Mucosa of descending colon (tissue), 3 donors: ENCODE data around the gene ELP4. TPM values are rescaled to one million over a fixed set of nuclear protein-coding genes. Genes with fewer than 3 reads are reported as not detected.

Source experiments
- ATAC-seq: fragments of 200-7000 bp; cut with Tn5 transposase; one replicate; pipeline ENCODE4 v1.9.1; 2020; ENCODE audit warnings: mild to moderate bottlenecking, moderate library complexity
- DNase-seq, 3 donors: peaks; one replicate each; pipeline ENCODE4 v3.0.0-alpha.2; 2020
- H3K36me3 ChIP-seq: fragments of 200-600 bp; one replicate; pipeline ENCODE4 v1.8.0; 2021; ENCODE audit warnings: low read depth, mild to moderate bottlenecking
- H3K4me1 ChIP-seq: fragments of 200-600 bp; one replicate; pipeline ENCODE4 v1.8.0; 2021; ENCODE audit warnings: low read depth, mild to moderate bottlenecking
- H3K4me3 ChIP-seq: fragments of 200-600 bp; one replicate; pipeline ENCODE4 v1.8.0; 2021; ENCODE audit warnings: mild to moderate bottlenecking
- H3K9me3 ChIP-seq: fragments of 200-600 bp; one replicate; pipeline ENCODE4 v1.8.0; 2021; ENCODE audit warnings: mild to moderate bottlenecking
- CTCF ChIP-seq: fragments of 200-600 bp; IDR thresholded peaks from one replicate; pipeline ENCODE4 v1.8.0; 2022; ENCODE audit warnings: antibody characterized with exemption, mild to moderate bottlenecking
- intact Hi-C, 2 donors: fragments of 100-400 bp; cut with DNase I in 1 of 2; cut with micrococcal nuclease in 1 of 2; formaldehyde crosslinking; loops; one replicate each; pipeline versions ENCODE4 v1.11.0 to v1.11.1; 2022; cut with DNase I, micrococcal nuclease
- total RNA-seq, 3 donors: library from RNA; stranded (reverse); fragmentation: NEBNext Ultra II Directional in 2 of 3; extraction: Animal tissue kit (Norgen Biotek cat#: 25700) in 2 of 3; gene quantifications; one replicate each; pipeline versions ENCODE4 v1.2.1 to v1.2.4, GENCODE V29; 2021 to 2023
- donor health status: DM: no; HTN: no; CAD: no; lungs with moderate emphysema.
- donor health status: DM: no; HTN: no; CAD: no.
- donor health status: DM: no; HTN: yes; CAD: no.

ELP4 gene
- total RNA-seq, 3 donors from 2014 or later, result 13.2 to 21.4 (median 18.7) TPM

GRCh38 chr11:31601635-31602282 is 92.2 kb downstream of the ELP4 start:
- Histone ChIP-seq H3K4me3 (no peak overlapping the region), H3K4me1 (no peaks in the 10 kb centered on the region), H3K9me3 (no peaks in the 10 kb centered on the region), H3K36me3 (no peaks in the 10 kb centered on the region)
- DNase-seq (no peak), ATAC-seq (no peak)
- TF ChIP-seq CTCF, result no peak
- intact Hi-C loops, result no loop called here

- DNase-seq (no peak), ATAC-seq (no peak)
- Histone ChIP-seq H3K9me3 (no peaks in the 10 kb centered on the region), H3K36me3 (no peaks in the 10 kb centered on the region), H3K4me1 (no peaks in the 10 kb centered on the region), H3K4me3 (no peak overlapping the region)
- no peak for TF ChIP-seq CTCF
- intact Hi-C loops, result no loop called here
Measured at GRCh38 chr11:31606893-31607292, 97.3 kb downstream of the ELP4 start.

DNA sequence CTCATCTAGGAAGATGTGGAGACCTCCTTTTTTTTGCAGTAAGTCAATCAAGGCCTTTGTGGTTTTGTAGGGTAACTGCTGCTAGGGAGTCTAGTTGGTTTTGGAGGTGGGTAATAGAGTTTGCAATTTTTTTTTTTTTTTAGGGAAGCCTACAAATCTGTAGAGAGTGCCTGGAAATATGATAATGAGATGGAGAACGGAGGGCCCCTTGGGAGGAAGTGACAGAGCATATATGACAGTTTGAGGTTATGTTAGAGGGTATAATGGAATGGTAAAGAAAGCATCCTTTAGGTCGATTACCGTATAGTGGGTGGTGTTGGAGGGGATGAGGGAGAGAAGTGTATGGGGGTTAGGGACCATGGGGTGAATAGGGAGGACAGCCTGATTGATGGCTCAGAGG is 98.3 kb downstream of the ELP4 start:
- no peak for TF ChIP-seq CTCF

DNA sequence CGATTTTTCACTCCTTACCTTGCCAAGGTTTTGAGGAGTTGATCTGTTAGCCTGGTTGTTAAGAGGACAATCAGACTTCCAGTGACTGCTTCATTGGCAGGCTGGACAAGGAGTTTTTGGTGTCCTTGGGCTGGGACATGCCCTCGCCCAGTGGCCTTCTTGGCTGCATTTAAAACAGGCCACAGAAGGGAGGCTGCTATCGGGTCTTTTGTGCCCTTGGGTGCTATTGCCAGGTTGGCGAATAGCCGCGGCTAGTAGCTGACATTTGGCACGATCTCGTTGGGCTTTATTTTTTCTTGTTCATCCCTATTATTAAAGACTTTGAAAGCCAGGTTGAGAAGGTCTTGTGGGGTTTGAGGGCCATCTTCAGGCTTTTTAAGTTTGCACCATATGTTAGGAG is 99.4 kb downstream of the ELP4 start:
- TF ChIP-seq CTCF, result no peak
- Histone ChIP-seq H3K36me3 (no peaks in the 10 kb centered on the region), H3K9me3 (no peaks in the 10 kb centered on the region), H3K4me1 (no peaks in the 10 kb centered on the region), H3K4me3 (no peak overlapping the region)
- intact Hi-C loops, result no loop called here
- DNase-seq (no peak), ATAC-seq (no peak)

More for the DNA sequence above, 98.3 kb downstream of the ELP4 start:
- intact Hi-C loops, result no loop called here
- ATAC-seq (no peak), DNase-seq (no peak)
- H3K4me3 ChIP-seq, result no peak overlapping the region
- no peaks in the 10 kb centered on the region for H3K9me3 ChIP-seq
- no peaks in the 10 kb centered on the region for H3K4me1 ChIP-seq
- no peaks in the 10 kb centered on the region for H3K36me3 ChIP-seq

DNA sequence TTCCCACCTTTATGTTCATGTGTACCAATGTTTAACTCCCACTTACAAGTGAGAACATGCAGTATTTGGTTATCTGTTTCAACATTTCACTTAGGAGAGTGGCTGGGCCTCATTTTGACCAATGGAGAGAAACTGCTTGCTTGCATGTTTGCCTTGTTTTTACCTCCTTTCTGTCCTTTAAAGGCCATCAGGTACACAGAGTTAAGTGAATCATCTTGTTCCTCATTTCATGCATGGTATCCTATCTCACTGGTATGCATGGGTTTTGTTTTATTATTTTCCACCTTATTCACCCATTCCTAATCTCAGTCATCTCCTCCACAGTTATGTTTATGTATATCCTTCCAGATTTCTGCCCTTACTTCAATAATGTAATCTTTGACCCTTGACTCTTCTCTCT is 101.0 kb downstream of the ELP4 start:
- no peak for TF ChIP-seq CTCF
- Histone ChIP-seq H3K36me3 (no peaks in the 10 kb centered on the region), H3K9me3 (no peaks in the 10 kb centered on the region), H3K4me3 (no peak overlapping the region), H3K4me1 (no peaks in the 10 kb centered on the region)
- no peak for ATAC-seq
- no peak for DNase-seq
- intact Hi-C loops, result no loop called here

DNA sequence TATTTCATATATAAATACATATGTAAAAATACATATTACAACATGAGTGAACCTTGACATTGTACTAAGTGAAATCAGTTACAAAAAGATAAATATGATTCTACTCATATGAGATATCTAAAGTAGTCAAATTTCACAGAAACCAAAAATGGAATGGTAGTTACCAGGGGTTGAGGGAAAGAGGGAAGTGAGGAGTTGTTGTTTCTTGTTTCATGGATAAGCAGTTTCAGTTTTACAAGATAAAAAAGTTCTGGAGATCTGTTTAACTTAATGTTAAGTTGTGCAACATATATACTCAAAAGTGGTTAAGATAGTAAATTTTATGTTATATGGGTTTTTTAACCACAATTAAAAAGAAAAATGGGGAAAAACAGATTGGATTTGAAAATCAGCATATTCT is 107.7 kb downstream of the ELP4 start:
- Histone ChIP-seq H3K36me3 (no peaks in the 10 kb centered on the region), H3K9me3 (no peaks in the 10 kb centered on the region), H3K4me3 (no peak overlapping the region), H3K4me1 (no peaks in the 10 kb centered on the region)
- no peak for TF ChIP-seq CTCF
- no peak for ATAC-seq
- intact Hi-C loops, result no loop called here
- no peak for DNase-seq
